8988T (cell line): Measurements from ENCODE around the gene SLC1A7.

Source experiments
- DNase-seq: peaks from one replicate; pipeline ENCODE4 v3.0.0; 2011

Gene SLC1A7

GRCh38 chr1:53115403-53116306, 26.8 kb downstream of the SLC1A7 start:
- no peak for DNase-seq

GRCh38 chr1:53114581-53115400, 27.6 kb downstream of the SLC1A7 start:
- no peak for DNase-seq

- no peak for DNase-seq
Observed at GRCh38 chr1:53114090-53114489, 28.3 kb downstream of the SLC1A7 start.

- no peak for DNase-seq
Observed at GRCh38 chr1:53112861-53113260, 29.6 kb downstream of the SLC1A7 start.

GRCh38 chr1:53112271-53112774, 30.1 kb downstream of the SLC1A7 start:
- no peak for DNase-seq

GRCh38 chr1:53111693-53112092, 30.7 kb downstream of the SLC1A7 start:
- no peak for DNase-seq

- no peak for DNase-seq
Observed at GRCh38 chr1:53111073-53111556, 31.3 kb downstream of the SLC1A7 start.

- no peak for DNase-seq
Observed at GRCh38 chr1:53110370-53111072, 31.9 kb downstream of the SLC1A7 start.

GRCh38 chr1:53108646-53109580, 33.5 kb downstream of the SLC1A7 start:
- DNase-seq: no peak

GRCh38 chr1:53107570-53108322, 34.7 kb downstream of the SLC1A7 start:
- DNase-seq: no peak

GRCh38 chr1:53107090-53107489, 35.3 kb downstream of the SLC1A7 start:
- DNase-seq: no peak

GRCh38 chr1:53104289-53104913, 38.0 kb downstream of the SLC1A7 start:
- no peak for DNase-seq

- no peak for DNase-seq
Observed at GRCh38 chr1:53094533-53094919, 47.9 kb downstream of the SLC1A7 start.

GRCh38 chr1:53093778-53094532, 48.5 kb downstream of the SLC1A7 start:
- no peak for DNase-seq

- no peak for DNase-seq
Observed at GRCh38 chr1:53093451-53093754, 49.0 kb downstream of the SLC1A7 start.

- no peak for DNase-seq
Observed at GRCh38 chr1:53092659-53093450, 49.6 kb downstream of the SLC1A7 start.

- no peak for DNase-seq
Observed at GRCh38 chr1:53091841-53092645, 50.4 kb downstream of the SLC1A7 start.
